Endothelial cell (in vitro differentiated cells): ENCODE results near the gene CAMTA1. TPM values are rescaled to one million over a fixed set of nuclear protein-coding genes. Genes with fewer than 3 reads are reported as not detected.

Experiments used
- DNase-seq: peaks from one replicate; pipeline ENCODE4 v3.0.0; 2021; ENCODE audit warnings: low spot score
- H3K27ac Mint-ChIP-seq: one replicate; pipeline ENCODE4 v1.8.0; 2021; ENCODE audit warnings: mixed read lengths, inconsistent platforms; ENCODE audit not compliant: unreplicated experiment
- H3K27me3 Mint-ChIP-seq: one replicate; pipeline ENCODE4 v1.8.0; 2021; ENCODE audit warnings: mild to moderate bottlenecking, moderate library complexity, mixed read lengths, inconsistent platforms; ENCODE audit not compliant: unreplicated experiment
- H3K36me3 Mint-ChIP-seq: one replicate; pipeline ENCODE4 v1.8.0; 2021; ENCODE audit warnings: mild to moderate bottlenecking, low read depth, mixed read lengths, inconsistent platforms; ENCODE audit not compliant: unreplicated experiment
- H3K4me1 Mint-ChIP-seq: one replicate; pipeline ENCODE4 v1.8.0; 2021; ENCODE audit warnings: mild to moderate bottlenecking, mixed read lengths, inconsistent platforms; ENCODE audit not compliant: unreplicated experiment
- H3K4me3 Mint-ChIP-seq: one replicate; pipeline ENCODE4 v1.8.0; 2021; ENCODE audit warnings: mild to moderate bottlenecking, mixed read lengths, inconsistent platforms; ENCODE audit not compliant: unreplicated experiment
- H3K9me3 Mint-ChIP-seq: one replicate; pipeline ENCODE4 v1.8.0; 2021; ENCODE audit warnings: mixed read lengths, inconsistent platforms; ENCODE audit not compliant: unreplicated experiment
- CTCF ChIP-seq: fragments of 200-600 bp; sonication (generic); IDR thresholded peaks from one replicate; pipeline ENCODE4 v1.5.0; 2021; ENCODE audit warnings: antibody characterized with exemption; ENCODE audit not compliant: unreplicated experiment
- total RNA-seq: library from RNA; stranded (reverse); fragmentation: NEBNext Ultra II Directional; extraction: Animal tissue kit (Norgen Biotek cat#: 25700); gene quantifications from one replicate; pipeline ENCODE4 v1.2.1, GENCODE V29; 2021; ENCODE audit not compliant: unreplicated experiment

Gene CAMTA1
- total RNA-seq, 1 donor from 2014 or later, result 87.3 TPM

GRCh38 chr1:6956488-6957159, 171.4 kb downstream of the CAMTA1 start:
- no peak for TF ChIP-seq CTCF
- H3K27ac Mint-ChIP-seq, result no peak overlapping the region
- peaks cover 2% of the 10 kb centered on the region for H3K4me1 Mint-ChIP-seq
- DNase-seq, result no peak
- H3K27me3 Mint-ChIP-seq, result peaks cover 10% of the 10 kb centered on the region
- peaks cover 4% of the 10 kb centered on the region for H3K36me3 Mint-ChIP-seq
- H3K9me3 Mint-ChIP-seq, result no peaks in the 10 kb centered on the region
- no peak overlapping the region for H3K4me3 Mint-ChIP-seq

GRCh38 chr1:6957341-6957740, 172.1 kb downstream of the CAMTA1 start:
- no peak overlapping the region for H3K4me3 Mint-ChIP-seq
- no peaks in the 10 kb centered on the region for H3K9me3 Mint-ChIP-seq
- no peak for DNase-seq
- H3K36me3 Mint-ChIP-seq, result peaks cover 4% of the 10 kb centered on the region
- H3K27ac Mint-ChIP-seq, result no peak overlapping the region
- no peak for TF ChIP-seq CTCF
- H3K4me1 Mint-ChIP-seq, result peaks cover 4% of the 10 kb centered on the region
- peaks cover 7% of the 10 kb centered on the region for H3K27me3 Mint-ChIP-seq

DNA sequence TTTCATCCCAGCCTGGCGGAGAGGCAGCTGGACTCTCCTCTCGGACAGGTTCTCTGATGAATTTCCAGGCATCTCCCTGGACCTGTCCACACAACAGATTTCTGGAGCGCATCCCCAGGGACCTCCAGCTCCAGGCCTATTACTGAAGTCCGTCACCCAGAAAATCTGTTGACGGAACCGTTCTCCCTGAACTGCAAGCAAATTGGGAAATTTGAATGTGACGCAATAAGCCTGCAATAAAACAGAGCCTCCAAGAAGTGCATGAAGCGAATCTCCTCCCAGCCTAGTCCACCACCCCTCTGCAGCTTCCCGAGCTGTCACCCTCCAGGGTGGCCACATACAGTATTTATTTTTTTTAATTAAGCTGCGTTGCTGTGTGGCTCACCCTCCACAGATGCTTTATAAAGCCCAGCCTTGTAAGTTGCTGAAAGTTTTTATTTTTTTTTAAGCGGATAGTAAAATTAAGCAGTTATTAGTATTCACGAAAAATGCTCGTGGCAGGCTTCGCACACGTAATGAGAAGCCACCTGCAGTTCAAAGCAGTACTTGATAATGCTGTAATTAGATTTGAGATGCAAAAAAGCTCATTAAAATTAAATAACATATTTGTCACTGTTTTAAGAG, 173.3 kb downstream of the CAMTA1 start:
- no peak for DNase-seq
- Mint-ChIP-seq H3K4me3 (no peak overlapping the region), H3K27me3 (peaks cover 9% of the 10 kb centered on the region), H3K36me3 (peaks cover 4% of the 10 kb centered on the region), H3K4me1 (peaks cover 4% of the 10 kb centered on the region), H3K27ac (no peak overlapping the region), H3K9me3 (no peaks in the 10 kb centered on the region)
- no peak for TF ChIP-seq CTCF

DNA sequence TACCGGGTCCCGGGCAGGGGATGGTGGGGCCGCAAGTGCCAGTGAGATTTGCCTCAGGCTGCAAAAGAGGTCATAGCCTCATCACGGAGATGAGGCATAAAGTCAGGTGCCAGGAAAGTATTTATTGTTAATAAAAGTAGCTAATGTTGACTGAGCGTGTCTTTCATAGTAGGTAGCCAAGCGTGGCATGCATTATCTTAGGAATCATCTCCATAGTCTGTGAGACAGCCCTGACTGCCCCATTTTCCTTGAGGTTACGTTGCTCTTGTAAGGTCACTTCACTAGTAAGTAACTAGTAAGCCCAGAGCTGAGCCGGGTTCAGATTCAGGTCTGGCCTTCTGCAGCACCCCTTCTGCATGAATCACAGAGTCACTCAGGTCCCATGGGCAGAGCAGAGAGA, 174.2 kb downstream of the CAMTA1 start:
- no peak overlapping the region for H3K4me3 Mint-ChIP-seq
- H3K27me3 Mint-ChIP-seq, result peaks cover 13% of the 10 kb centered on the region
- DNase-seq, result no peak
- TF ChIP-seq CTCF, result no peak
- H3K36me3 Mint-ChIP-seq, result peaks cover 4% of the 10 kb centered on the region
- no peak overlapping the region for H3K27ac Mint-ChIP-seq
- no peaks in the 10 kb centered on the region for H3K9me3 Mint-ChIP-seq
- peaks cover 9% of the 10 kb centered on the region for H3K4me1 Mint-ChIP-seq

GRCh38 chr1:6960291-6960811, 175.1 kb downstream of the CAMTA1 start:
- Mint-ChIP-seq H3K27me3 (peaks cover 18% of the 10 kb centered on the region), H3K27ac (no peak overlapping the region), H3K4me1 (peaks cover 12% of the 10 kb centered on the region), H3K36me3 (no peaks in the 10 kb centered on the region), H3K4me3 (no peak overlapping the region), H3K9me3 (no peaks in the 10 kb centered on the region)
- no peak for DNase-seq
- no peak for TF ChIP-seq CTCF
